ENCODE data around the gene NPEPL1.
"Not testable (repeated sequence)": the region's sequence is repeated elsewhere in the genome, so short reads cannot be mapped to it uniquely, and the experiment has no call there.

Gene NPEPL1

DNA sequence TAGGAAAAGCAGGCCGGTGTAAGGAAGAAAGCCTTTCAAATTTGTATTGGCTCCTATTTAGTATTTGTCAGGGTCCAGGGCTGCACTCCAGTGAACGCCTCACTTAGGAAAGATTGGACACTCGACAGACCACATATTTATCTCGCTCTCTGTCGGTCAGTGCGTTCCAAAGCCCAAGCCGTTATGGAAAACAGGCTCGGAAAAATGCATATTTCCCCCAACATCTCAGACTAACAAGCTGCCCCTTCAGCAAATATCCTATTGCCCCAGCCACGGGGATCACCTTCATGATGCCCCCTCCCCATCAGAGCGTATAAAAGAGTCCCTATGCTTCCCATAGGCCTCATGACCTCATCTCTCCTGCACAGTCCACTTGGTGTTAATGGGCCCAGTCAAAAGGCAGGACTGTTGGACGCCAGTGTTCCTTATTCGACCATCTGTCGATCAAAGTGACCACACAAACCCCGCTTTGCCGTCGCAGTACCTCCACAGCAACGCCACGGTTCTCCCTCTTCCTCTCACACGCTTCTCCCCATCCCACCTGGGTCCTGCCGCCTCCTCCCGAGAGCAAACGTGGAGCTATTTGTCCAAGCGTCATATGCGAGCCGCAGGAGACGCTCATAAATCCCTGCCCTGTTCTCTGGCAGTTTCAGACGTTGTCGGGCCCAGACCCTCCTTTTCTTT lies 63.3 kb downstream of the NPEPL1 start:
- no peak for DNase-seq (ENCODE audit: extremely low read depth in 1 of 2, low read depth in 1 of 2)

DNA sequence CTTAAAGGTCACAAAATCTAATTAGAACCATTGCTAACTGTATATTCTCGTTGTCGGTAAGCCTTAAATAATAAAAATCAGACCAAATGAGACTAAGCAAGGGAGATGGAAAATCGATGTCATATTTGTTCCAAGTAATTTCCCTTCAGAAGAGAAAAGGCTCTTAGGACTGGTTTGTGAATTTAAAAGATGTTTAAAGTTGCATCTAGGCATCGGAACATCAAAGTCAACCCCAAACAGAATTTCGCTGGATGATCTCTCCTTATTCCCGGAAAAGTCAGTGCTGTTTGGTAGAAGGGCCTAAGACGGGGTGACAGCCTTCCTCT lies 63.8 kb downstream of the NPEPL1 start:
- DNase-seq (ENCODE audit: extremely low read depth in 1 of 2, low read depth in 1 of 2): no peak

DNA sequence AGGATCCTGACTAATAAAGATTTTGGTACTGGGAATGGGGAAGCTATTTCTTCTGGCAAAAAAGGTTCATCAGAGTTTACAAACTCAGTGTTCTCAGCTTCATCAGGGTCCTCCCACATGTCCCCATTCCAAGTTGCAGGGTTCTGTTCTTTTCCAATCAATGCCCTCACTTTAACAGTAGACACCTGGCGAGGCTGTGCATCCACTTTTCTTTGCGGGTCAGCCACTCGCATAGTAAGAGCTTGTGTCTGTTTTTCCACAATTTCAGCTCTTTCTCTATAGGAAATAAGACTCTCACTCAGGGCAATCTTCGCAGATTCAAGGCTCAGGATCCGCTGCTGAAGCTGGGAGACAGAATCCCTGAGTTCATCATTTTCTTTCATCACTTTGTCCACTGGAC lies 65.0 kb downstream of the NPEPL1 start:
- not testable (repeated sequence) for DNase-seq (ENCODE audit: extremely low read depth in 1 of 2, low read depth in 1 of 2)

DNA sequence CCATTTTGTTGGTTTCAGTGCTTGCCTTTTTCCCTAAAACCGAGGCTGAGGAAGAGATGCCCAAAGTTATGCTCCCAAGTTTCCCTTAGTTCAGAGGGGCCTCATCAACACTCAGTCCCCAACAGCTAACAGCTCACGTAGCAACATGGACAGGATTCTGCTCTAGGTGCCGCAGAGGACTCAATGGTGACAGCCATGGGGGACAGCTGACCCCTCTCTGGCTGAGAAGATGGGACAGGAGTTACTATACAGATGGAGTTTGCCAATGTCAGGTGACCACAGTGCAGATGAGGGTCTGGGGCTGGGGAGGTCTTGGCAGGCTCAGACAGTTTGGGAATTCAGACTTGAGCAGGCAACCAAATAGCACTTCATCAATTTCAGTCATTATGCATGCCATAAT lies 67.3 kb downstream of the NPEPL1 start:
- DNase-seq (ENCODE audit: extremely low read depth in 1 of 2, low read depth in 1 of 2): no peak

DNA sequence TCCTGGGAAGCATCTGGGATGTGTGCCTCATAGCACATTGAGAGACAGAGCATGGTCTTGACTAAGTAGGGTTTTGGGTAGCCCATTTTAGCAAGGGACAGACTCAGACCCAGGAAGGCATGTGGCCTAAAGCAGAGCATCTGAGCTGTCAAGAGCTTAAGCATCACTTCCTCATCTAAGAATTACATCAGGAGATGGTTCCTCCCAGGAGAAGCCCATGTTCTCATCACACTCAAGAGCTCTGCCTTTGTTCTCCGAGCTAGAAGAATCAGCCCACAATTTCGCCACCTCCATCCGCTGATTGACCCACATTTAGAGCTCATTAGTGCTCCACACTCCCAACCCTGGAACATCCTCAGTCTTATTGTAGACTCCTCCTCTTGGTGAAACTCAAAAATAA lies 68.3 kb downstream of the NPEPL1 start:
- no peak for DNase-seq (ENCODE audit: extremely low read depth in 1 of 2, low read depth in 1 of 2)

DNA sequence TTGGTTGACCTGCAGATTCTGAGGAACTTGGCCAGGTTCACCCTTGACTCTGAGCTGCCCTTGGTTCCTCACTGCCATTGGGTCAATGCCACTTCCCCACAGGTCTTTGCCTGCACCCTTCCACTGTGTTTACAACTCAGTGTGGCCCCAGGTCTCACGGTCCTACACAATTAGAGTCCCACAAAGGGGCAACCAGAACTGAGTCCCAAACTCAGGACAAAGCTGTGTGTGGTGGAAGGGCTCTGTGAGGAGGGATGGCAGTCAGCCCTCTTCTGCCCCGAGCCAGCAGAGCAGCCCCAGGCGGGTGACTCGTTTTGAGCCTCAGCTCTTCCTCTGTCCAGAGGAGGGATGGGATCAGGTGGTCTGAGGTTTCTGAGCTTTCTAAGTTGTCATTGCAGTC lies 69.5 kb downstream of the NPEPL1 start:
- no peak for DNase-seq (ENCODE audit: extremely low read depth in 1 of 2, low read depth in 1 of 2)

DNA sequence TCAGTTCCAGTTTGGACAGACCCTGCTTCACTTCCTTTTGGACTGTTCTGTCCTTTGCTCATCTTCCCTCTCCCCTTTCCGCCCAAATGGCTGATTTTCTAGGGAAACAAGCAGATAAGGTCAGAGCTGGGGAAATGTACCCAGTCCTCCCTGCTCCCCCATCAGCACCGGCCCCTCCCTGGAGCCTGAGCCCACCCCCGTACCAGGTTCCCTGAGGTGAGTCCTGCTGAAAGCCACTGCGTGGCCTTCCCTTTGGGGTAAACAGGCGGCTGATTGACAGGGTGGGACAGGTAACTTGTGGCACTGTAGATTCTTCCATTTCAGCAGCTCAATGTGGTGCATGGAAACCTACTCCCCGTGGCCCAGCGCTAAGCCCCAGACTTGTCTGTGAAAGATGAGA lies 70.5 kb downstream of the NPEPL1 start:
- no peak for DNase-seq (ENCODE audit: extremely low read depth in 1 of 2, low read depth in 1 of 2)
